Hypothalamus (tissue), 51 donors: ENCODE measurements around the gene FAM107B.
A peak's percentile ranks its signal among the peaks of the same experiment; 100 is the strongest.
"Not testable (repeated sequence)": the region's sequence is repeated elsewhere in the genome, so short reads cannot be mapped to it uniquely, and the experiment has no call there.

Experiments
- DNase-seq, 51 donors: peaks; one replicate each; lab custom pipeline; 2025; lab: John Stamatoyannopoulos, UW

The FAM107B gene

GRCh38 chr10:14774797-14775196 is at the start of gene FAM107B:
Gene FAM107B (minus strand): TSS chr10:14774897. CDS start chr10:14774663, 234 bp downstream.
- no peak for DNase-seq

DNA sequence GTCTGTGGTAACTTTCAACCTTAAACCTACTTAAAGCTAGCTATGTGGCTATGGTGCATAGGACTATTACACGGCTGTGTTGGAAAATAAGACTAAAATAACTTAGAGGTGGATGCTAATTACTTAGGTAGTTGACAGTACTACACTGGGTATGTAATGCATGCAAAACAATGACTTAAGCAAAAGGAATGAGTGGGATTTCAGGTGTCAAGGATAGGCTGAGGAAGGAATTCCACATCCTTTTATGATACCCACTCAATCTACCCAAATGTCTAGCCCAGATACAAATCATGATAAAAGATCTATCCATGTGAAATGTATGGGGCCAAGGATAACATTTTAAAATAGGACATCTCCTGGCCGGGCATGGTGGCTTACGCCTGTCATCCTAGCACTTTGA is 49.3 kb upstream of the FAM107B start:
- no peak for DNase-seq

DNA sequence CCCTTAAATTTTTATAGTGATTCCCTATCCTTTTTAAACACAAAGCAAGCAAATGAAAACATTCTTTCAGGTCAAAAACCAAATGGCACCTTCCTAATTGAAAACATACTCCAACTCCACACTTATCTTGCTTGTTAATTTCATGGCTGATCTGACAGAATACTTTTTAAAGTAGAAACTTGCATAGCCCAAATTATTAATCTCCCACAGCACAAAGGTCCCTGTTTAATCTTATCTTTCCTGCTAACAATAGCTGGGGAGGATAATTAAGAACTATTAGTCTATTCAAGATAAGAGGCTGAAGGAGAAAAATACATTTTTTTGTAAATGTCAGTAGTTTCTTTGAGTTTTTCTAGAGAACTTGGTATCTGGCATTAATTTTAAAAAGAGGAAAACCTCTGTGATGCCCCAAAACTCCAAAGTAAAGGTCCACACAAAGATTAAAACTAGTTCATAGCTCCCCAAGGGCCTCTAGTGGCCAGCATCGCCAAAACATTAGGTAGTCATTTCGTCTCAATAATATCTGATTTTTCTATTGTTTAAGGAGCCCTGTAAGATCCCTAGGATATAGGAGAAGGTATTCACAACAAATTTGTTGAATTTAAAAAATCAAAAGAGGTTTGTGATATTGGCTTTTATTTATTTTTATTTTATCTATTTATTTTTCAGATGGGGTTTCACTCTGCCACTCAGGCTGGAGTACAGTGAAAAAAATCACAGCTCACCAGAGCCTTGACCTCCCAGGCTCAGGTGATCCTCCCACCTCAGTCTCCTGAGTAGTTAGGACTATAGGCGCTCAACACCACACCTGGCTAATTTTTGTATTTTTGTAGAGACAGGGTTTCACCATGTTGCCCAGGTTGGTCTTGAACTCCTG is 48.4 kb upstream of the FAM107B start:
- peak in 16 of 51 donors; percentile 1 to 51 (median 9) for DNase-seq

- DNase-seq = no peak
These were observed 47.1 kb upstream of the FAM107B start for GRCh38 chr10:14821635-14822375.

DNA sequence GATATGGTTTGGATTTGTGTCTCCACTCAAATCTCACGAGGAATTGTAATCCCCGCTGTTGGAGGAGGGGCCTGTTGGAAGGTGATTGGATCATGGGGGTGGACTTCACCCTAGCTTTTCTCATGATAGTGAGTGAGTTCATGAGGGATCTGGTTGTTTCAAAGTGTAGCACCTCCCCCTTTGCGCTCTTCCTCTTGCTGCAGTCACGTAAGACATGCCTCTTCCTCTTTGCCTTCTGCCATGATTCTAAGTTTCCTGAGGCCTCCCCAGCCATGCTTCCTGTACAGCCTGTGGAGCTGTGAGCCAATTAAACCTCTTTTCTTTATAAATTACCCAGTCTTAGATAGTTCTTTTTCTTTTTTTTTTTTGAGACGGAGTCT is 46.1 kb upstream of the FAM107B start:
- no peak for DNase-seq

DNA sequence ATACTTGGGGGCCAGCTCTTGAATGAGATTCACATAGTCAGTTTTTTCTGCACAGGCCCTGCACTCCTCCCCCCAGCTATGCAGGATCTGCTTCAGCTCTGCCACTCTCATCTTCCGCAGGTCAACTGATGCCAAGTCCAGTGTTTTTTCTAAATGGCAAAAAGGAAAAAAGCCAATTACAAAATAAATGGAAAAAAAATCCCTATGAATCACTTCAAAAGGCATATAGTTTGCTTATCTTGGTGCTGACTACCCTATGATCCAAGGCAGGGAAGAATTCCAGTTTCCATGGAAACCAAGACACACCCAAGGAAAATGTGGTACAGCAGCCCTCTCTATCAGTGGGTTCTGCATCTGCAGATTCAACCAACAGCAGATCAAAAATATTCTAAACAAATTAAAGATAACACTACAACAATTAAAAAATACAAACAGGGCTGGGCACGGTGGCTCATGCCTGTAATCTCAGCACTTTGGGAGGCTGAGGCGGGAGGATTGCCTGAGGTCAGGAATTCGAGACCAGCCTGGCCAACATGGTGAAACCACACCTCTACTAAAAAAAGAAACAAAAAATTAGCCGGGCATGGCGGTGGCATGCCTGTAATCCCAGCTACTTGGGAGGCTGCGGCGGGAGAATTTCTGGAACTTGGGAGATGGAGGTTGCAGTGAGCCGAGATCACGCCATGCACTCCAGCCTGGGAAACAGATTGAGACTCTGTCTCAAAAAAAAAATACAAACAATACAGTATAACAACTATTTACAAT is 45.5 kb upstream of the FAM107B start:
- peak in 1 of 51 donors; percentile 28 for DNase-seq

DNA sequence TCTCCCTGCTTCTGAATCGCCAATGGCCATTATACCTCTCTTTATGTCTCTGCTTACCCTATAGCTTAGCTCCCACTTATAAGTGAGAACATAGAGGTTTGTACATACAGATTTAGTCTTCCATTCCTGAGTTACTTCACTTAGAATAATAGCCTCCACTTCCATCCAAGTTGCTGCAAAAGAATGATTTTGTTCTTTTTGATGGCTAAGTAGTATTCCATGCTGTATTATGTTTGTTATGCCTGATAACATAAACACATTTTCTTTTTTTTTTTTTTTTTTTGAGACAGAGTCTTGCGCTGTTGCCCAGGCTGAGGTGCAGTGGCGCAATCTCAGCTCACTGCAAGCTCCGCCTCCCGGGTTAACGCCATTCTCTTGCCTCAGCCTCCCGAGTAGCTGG is 42.0 kb upstream of the FAM107B start:
- not testable (repeated sequence) for DNase-seq

GRCh38 chr10:14815681-14816080 is 41.0 kb upstream of the FAM107B start:
- no peak for DNase-seq

DNA sequence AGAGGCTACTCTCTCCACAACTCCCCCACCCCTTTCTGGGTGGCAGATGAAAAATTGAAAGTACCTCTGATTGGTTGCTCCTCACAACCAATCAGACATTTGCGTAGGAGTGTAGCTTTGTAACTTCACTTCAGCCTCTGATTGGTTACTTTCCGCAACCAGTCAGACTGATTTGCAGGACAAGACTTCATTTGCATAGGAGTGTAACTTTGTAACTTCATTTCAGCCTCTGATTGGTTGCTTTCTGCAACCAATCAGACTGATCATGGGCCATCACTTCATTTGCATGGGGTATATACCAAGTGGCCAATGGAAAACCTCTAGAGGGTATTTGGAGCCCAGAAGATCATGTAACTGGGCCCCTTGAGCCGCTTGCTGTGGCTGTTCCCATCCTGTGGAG is 37.6 kb upstream of the FAM107B start:
- DNase-seq = no peak

DNA sequence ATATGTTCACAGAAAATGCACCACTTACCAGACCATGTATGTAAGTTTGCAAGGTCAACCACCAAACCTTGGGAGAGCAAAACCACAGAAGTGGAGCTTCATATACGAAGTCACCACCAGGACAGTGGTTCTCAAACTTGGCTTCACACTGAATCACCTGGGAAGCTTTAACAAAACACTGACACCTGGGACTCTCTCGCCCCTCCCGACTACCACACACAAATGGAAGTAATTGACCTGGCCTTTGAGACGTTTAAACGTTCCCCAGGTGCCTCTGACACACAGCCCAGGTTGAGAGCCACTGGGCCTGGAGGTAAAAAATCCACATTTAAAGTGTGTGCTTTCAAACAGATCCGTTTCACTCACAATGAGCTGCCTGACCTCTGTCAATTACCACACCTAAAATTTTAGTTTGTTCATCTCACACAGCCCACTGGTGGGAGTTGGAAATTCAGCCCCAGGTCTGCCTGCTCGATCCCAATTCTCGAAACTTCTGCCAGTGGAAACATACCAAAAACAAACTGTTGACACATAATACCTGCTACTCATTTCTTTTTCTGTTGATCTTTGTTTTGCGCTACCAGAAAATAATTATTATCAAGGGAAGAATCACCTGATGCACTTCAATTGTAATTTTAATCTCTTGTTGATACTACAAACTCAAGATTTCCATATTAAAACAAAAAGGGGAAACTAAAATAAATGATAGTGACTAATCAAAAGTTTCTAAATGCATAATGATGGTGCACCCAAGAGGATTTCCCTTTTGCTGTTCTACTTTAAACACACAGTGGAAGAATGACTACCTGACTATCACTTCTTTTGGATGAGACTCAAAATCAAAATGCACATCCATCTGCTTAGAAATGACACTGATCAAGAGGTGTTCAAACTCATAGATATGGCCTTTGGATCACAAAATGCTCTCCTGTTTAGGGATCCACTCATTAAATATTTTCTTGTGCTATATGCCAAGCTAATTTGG is 36.6 kb upstream of the FAM107B start:
- DNase-seq = no peak

GRCh38 chr10:14806318-14806717 is 31.6 kb upstream of the FAM107B start:
- no peak for DNase-seq

GRCh38 chr10:14803827-14804226 is 29.1 kb upstream of the FAM107B start:
- no peak for DNase-seq

DNA sequence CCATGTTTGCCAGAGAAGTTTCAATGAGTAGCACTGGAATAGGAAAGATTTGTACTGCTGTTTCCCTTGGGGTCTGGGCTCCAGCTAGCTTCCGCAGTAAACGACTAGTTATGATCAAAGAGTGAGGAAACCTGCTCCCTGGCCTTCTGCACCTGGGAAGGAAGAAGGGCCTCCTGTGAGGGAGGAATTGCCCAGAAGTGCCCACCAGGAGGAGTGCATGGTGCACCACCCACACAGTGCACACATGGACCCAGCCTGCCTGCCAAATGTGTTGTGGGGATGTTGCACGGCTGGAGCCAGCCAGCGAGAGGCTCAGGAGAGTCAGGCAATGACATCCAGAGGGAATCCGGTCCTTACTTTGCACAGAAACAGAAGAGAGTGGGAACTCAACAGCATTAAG is 27.0 kb upstream of the FAM107B start:
- no peak for DNase-seq

DNA sequence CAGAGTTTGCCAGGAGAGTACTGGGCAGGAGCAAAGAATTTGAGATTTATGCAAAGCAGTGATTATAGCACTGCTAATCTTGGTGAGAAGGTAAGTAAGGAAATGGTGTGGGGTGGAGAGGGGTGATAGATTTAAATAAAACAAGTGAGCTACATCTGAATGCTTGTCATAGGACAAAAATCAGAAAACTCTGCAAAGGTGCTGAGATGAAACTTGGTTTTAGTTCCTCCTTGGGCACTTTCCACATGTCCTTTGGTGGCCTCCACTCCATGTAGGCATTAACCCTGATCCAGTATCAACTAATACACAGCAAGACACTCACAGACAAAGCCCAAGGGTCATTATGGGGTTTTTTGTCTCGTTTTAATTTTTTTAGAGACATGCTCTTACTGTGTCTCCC is 25.7 kb upstream of the FAM107B start:
- no peak for DNase-seq

DNA sequence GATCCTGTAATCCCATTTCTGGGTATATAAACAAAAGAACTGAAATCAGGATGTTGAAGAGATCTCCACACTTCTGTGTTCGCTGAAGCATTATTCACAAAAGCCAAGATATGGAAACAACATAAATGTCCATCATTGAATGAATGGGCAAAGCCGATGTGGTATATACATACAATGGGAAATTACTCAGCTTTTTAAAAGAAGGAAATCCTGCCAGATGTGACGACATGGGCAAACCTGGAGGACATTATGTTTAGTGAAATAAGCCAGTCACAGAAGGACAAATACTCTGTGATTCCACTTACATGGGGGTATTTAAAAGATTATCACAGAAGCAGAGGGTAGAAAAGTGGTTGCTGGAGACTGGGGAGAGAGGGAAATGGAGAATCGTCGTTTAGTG is 23.9 kb upstream of the FAM107B start:
- no peak for DNase-seq

- no peak for DNase-seq
These were observed 13.2 kb upstream of the FAM107B start for GRCh38 chr10:14787938-14788337.

- no peak for DNase-seq
These were observed 9.9 kb upstream of the FAM107B start for GRCh38 chr10:14784459-14785055.

- no peak for DNase-seq
These were observed 8.1 kb upstream of the FAM107B start for GRCh38 chr10:14782691-14783363.

DNA sequence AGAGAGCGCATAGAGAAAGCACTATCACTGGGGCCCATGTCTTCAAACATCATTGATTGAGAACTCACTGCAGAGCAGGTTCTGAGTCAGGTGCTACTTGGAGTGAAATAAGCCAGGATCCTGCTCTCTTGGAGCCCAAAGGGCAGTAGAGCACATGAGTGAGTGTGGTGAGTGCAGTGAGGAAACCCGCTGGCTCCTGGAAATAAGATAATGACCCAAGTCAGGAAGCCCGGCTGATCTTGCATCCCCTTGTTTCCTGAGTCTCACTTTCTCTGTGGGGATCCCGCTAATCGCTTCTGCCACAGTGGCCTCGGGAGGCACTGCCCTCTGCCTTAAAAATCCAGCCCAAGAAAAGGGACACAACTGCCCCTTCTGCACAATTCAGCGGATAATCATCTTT is 7.1 kb upstream of the FAM107B start:
- no peak for DNase-seq
